Measurements from ENCODE around the gene NOP53.
"Not testable (repeated sequence)": the region's sequence is repeated elsewhere in the genome, so short reads cannot be mapped to it uniquely, and the experiment has no call there.

Gene NOP53

GRCh38 chr19:47716270-47716937 lies 28.9 kb upstream of the NOP53 start:
- Histone ChIP-seq H3K9me3 (ENCODE audit: insufficient read depth, low read length, severe bottlenecking) (peaks cover 2% of the 10 kb centered on the region), H3K4me1 (ENCODE audit: insufficient read depth, low read length) (no peaks in the 10 kb centered on the region), H2AFZ (ENCODE audit: low read depth, low read length) (no peak overlapping the region), H3K4me2 (ENCODE audit: insufficient read depth, low read length) (no peak overlapping the region), H3K36me3 (ENCODE audit: insufficient read depth, low read length) (no peaks in the 10 kb centered on the region), H3K9ac (ENCODE audit: low read depth, low read length) (no peak overlapping the region), H3K79me2 (ENCODE audit: insufficient read depth, low read length) (no peaks in the 10 kb centered on the region), H3K4me3 (ENCODE audit: low read depth in 1 of 2, low read length in 2 of 2) (no peak overlapping the region), H4K20me1 (ENCODE audit: insufficient read depth, low read length) (no peaks in the 10 kb centered on the region), H3K27me3 (ENCODE audit: insufficient read depth, low read length, poor library complexity) (no peaks in the 10 kb centered on the region), H3K27ac (ENCODE audit: low read length) (no peak overlapping the region)
- TF ChIP-seq EZH2 (IDR thresholded peaks at IDR 0.05; ENCODE audit: borderline replicate concordance, low read depth, low read length, severe bottlenecking) (no peak), CTCF (IDR thresholded peaks at IDR 0.05; ENCODE audit: borderline replicate concordance, extremely low read depth, low read length, poor library complexity, severe bottlenecking) (no peak)
- DNase-seq (no peak), ATAC-seq (ENCODE audit: insufficient read depth, low read depth) (peak; percentile 42; the same call in 1 of the 3 replicates)

- H3K4me2 ChIP-seq (ENCODE audit: insufficient read depth, low read length); H3K36me3 ChIP-seq (ENCODE audit: insufficient read depth, low read length); H3K9ac ChIP-seq (ENCODE audit: low read depth, low read length); H3K27me3 ChIP-seq (ENCODE audit: insufficient read depth, low read length, poor library complexity); DNase-seq; H3K79me2 ChIP-seq (ENCODE audit: insufficient read depth, low read length); H2AFZ ChIP-seq (ENCODE audit: low read depth, low read length); H4K20me1 ChIP-seq (ENCODE audit: insufficient read depth, low read length); H3K9me3 ChIP-seq (ENCODE audit: insufficient read depth, low read length, severe bottlenecking); H3K27ac ChIP-seq (ENCODE audit: low read length); H3K4me1 ChIP-seq (ENCODE audit: insufficient read depth, low read length); H3K4me3 ChIP-seq (ENCODE audit: low read depth in 1 of 2, low read length in 2 of 2); ATAC-seq (ENCODE audit: insufficient read depth, low read depth): not testable (repeated sequence)
These were observed 26.8 kb upstream of the NOP53 start for GRCh38 chr19:47718415-47719046.

- Histone ChIP-seq H3K9me3 (ENCODE audit: insufficient read depth, low read length, severe bottlenecking) (no peaks in the 10 kb centered on the region), H3K4me3 (ENCODE audit: low read depth in 1 of 2, low read length in 2 of 2) (no peak overlapping the region), H2AFZ (ENCODE audit: low read depth, low read length) (no peak overlapping the region), H3K4me2 (ENCODE audit: insufficient read depth, low read length) (no peak overlapping the region), H3K27me3 (ENCODE audit: insufficient read depth, low read length, poor library complexity) (no peaks in the 10 kb centered on the region), H3K79me2 (ENCODE audit: insufficient read depth, low read length) (no peaks in the 10 kb centered on the region), H3K9ac (ENCODE audit: low read depth, low read length) (no peak overlapping the region), H3K36me3 (ENCODE audit: insufficient read depth, low read length) (no peaks in the 10 kb centered on the region), H3K27ac (ENCODE audit: low read length) (no peak overlapping the region), H3K4me1 (ENCODE audit: insufficient read depth, low read length) (peaks cover 6% of the 10 kb centered on the region; the same call in 1 of the 2 replicates), H4K20me1 (ENCODE audit: insufficient read depth, low read length) (no peaks in the 10 kb centered on the region)
- TF ChIP-seq CTCF (IDR thresholded peaks at IDR 0.05; ENCODE audit: borderline replicate concordance, extremely low read depth, low read length, poor library complexity, severe bottlenecking) = no peak
- no peak for TF ChIP-seq EZH2 (IDR thresholded peaks at IDR 0.05; ENCODE audit: borderline replicate concordance, low read depth, low read length, severe bottlenecking)
- DNase-seq (no peak), ATAC-seq (ENCODE audit: insufficient read depth, low read depth) (no peak)
These were observed 26.1 kb upstream of the NOP53 start for GRCh38 chr19:47719047-47719859.
